Upper lobe of left lung (tissue), 6 donors: ENCODE measurements around the gene ZNF736. TPM values are rescaled to one million over a fixed set of nuclear protein-coding genes. Genes with fewer than 3 reads are reported as not detected.

Experiments
- ATAC-seq, 2 donors: fragments of 200-7000 bp; cut with Tn5 transposase; one replicate each; pipeline ENCODE4 v1.9.1; 2022; ENCODE audit warnings: mild to moderate bottlenecking in 2 of 2, moderate library complexity in 2 of 2; ENCODE audit not compliant: low FRiP score in 2 of 2
- DNase-seq, 2 donors: peaks; one replicate each; pipeline ENCODE4 v3.0.0-alpha.2; 2019 to 2020
- H3K27ac ChIP-seq, 4 donors: fragments of 200-600 bp; sonication (generic); one replicate each; pipeline ENCODE4 v1.5.1; 2016 to 2019
- H3K27me3 ChIP-seq, 4 donors: fragments of 200-600 bp; sonication (generic); one replicate each; pipeline ENCODE4 v1.5.1; 2017 to 2019
- H3K36me3 ChIP-seq, 4 donors: fragments of 200-600 bp; sonication (generic); one replicate each; pipeline ENCODE4 v1.5.1; 2016 to 2019
- H3K4me1 ChIP-seq, 4 donors: fragments of 200-600 bp; sonication (generic); one replicate each; pipeline ENCODE4 v1.5.1; 2018 to 2019
- H3K4me3 ChIP-seq, 4 donors: fragments of 200-600 bp; sonication (generic); one replicate each; pipeline ENCODE4 v1.5.1; 2017 to 2019; ENCODE audit warnings: mild to moderate bottlenecking in 2 of 4, moderate library complexity in 1 of 4
- H3K9me3 ChIP-seq, 4 donors: fragments of 200-600 bp; sonication (generic); one replicate each; pipeline ENCODE4 v1.5.1; 2018 to 2019
- EP300 ChIP-seq, 4 donors: sonication (generic); formaldehyde crosslinking; IDR thresholded peaks; one replicate each; pipeline ENCODE4 v1.5.1; 2017; ENCODE audit warnings: antibody characterized with exemption in 4 of 4, control low read depth in 2 of 4
- POLR2A ChIP-seq, 4 donors: fragments of 450-650 bp; IDR thresholded peaks; one replicate each; pipeline ENCODE4 v1.5.1; 2016 to 2017; ENCODE audit warnings: antibody characterized with exemption in 4 of 4, mild to moderate bottlenecking in 2 of 4
- POLR2AphosphoS5 ChIP-seq, 2 donors: sonication (generic); formaldehyde crosslinking; IDR thresholded peaks; one replicate each; pipeline ENCODE4 v1.5.1; 2017; ENCODE audit warnings: antibody characterized with exemption in 2 of 2
- WGBS, 2 donors: methylation state at CpG; one replicate each; pipeline ENCODE4 v1.1.5; 2017 to 2018; 5-methylcytosine and 5-hydroxymethylcytosine counted together
- total RNA-seq, 6 donors: library from RNA; depleted of rRNA in 4 of 6; stranded (reverse); fragments of >200 nt in 4 of 6; gene quantifications; one replicate each; pipeline versions ENCODE4 v1.1.0 to v1.2.1, GENCODE V29; 2016 to 2021
- TF ChIP-seq, protein P1 (sequence below), 6 experiments: fragments of 450-650 bp in 4 of 6; fragments of 200-600 bp in 2 of 6; sonication (generic) in 2 of 6; IDR thresholded peaks; one replicate each; pipeline ENCODE4 v1.5.1; 2016 to 2019; ENCODE audit warnings: antibody characterized with exemption in 6 of 6
- donor health status: DM: no; HTN: no; CAD: no; lungs with moderate emphysema.
- donor health status: DM: no; HTN: yes; CAD: no; lungs with severe emphysema.

The ZNF736 gene
- total RNA-seq, 6 donors from 2014 or later: 8.5 to 21.0 (median 13.7) TPM

GRCh38 chr7:64300641-64301405 lies 12.9 kb upstream of the ZNF736 start:
- WGBS, 2 donors: 84% methylated on average over 9 of the region's 9 CpGs
- no peak for TF ChIP-seq POLR2AphosphoS5 (IDR thresholded peaks at IDR 0.05)
- TF ChIP-seq, protein P1, sequence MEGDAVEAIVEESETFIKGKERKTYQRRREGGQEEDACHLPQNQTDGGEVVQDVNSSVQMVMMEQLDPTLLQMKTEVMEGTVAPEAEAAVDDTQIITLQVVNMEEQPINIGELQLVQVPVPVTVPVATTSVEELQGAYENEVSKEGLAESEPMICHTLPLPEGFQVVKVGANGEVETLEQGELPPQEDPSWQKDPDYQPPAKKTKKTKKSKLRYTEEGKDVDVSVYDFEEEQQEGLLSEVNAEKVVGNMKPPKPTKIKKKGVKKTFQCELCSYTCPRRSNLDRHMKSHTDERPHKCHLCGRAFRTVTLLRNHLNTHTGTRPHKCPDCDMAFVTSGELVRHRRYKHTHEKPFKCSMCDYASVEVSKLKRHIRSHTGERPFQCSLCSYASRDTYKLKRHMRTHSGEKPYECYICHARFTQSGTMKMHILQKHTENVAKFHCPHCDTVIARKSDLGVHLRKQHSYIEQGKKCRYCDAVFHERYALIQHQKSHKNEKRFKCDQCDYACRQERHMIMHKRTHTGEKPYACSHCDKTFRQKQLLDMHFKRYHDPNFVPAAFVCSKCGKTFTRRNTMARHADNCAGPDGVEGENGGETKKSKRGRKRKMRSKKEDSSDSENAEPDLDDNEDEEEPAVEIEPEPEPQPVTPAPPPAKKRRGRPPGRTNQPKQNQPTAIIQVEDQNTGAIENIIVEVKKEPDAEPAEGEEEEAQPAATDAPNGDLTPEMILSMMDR (IDR thresholded peaks at IDR 0.05): no peak
- TF ChIP-seq POLR2A (IDR thresholded peaks at IDR 0.05): no peak
- no peak overlapping the region for H3K4me3 ChIP-seq
- H3K27ac ChIP-seq: no peak overlapping the region
- H3K4me1 ChIP-seq: no peaks in the 10 kb centered on the region
- no peaks in the 10 kb centered on the region for H3K36me3 ChIP-seq
- no peaks in the 10 kb centered on the region for H3K27me3 ChIP-seq
- H3K9me3 ChIP-seq: no peaks in the 10 kb centered on the region
- ATAC-seq (no peak), DNase-seq (no peak)

DNA sequence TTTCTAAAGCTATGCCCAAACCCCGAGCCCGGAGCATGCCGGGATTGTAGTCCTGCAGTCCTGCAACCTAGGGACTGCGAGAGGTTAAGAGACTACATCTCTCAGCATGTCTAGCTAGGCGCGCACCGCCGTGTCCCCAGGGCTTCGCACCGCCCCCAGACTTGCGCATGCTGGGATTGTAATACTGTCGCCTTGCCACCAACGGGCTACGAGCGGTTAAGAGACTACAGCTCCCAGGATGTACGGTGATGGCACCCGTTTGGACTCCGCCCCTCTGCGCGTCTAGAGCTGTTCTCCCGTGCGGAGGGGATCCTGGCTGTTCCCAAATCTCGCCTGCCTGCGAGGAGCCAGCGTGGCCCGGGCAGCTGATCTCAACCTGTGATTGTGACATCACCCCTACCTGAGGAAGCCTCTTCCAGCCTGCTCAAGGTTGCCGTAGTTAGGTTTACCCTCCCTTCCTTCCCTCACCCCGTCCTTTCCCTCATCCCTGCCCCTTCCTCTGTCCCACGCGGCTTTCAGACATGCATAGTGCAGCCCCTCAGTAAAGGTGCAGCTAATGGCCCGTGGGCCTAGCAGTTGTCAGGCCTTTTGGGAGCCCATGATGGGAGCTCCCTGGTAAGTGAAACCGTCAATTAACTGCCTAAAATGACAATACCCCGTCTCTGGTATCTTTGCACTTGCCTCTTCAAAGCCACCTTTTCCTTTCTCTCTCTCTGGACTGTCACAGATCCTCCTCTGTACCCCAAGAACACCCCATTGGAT lies 6.3 kb upstream of the ZNF736 start:
- H3K4me3 ChIP-seq: peak overlapping the region; percentile 50 to 72 (median 60)
- ATAC-seq: peak; percentile 97 to 98
- 5 to 9% methylated on average over 15 to 30 of the region's 33 CpGs for WGBS, 2 donors
- peak; percentile 94 to 97 for DNase-seq
- H3K4me1 ChIP-seq: peaks cover 6 to 13% (median 9%) of the 10 kb centered on the region in 4 donors
- peak overlapping the region; percentile 80 to 92 (median 86) for H3K27ac ChIP-seq
- no peaks in the 10 kb centered on the region for H3K27me3 ChIP-seq
- TF ChIP-seq POLR2AphosphoS5 (IDR thresholded peaks at IDR 0.05) (peak; percentile 48 to 81), POLR2A (IDR thresholded peaks at IDR 0.05) (peak in 2 of 4 donors; percentile 3 to 57), EP300 (IDR thresholded peaks at IDR 0.05) (peak in 1 of 4 donors; percentile 19)
- TF ChIP-seq, protein P1 (IDR thresholded peaks at IDR 0.05): peak in 5 of 6 experiments; percentile 19 to 73 (median 55)
- no peaks in the 10 kb centered on the region for H3K9me3 ChIP-seq
- no peaks in the 10 kb centered on the region for H3K36me3 ChIP-seq

- Histone ChIP-seq H3K9me3 (no peaks in the 10 kb centered on the region), H3K27me3 (no peaks in the 10 kb centered on the region), H3K36me3 (no peaks in the 10 kb centered on the region), H3K4me3 (peak overlapping the region in 3 of 4 donors; percentile 50 to 72 (median 63)), H3K4me1 (peaks cover 6 to 13% (median 9%) of the 10 kb centered on the region in 4 donors), H3K27ac (peak overlapping the region; percentile 80 to 92 (median 86))
- TF ChIP-seq EP300 (IDR thresholded peaks at IDR 0.05): no peak
- TF ChIP-seq POLR2A (IDR thresholded peaks at IDR 0.05): no peak
- no peak for TF ChIP-seq POLR2AphosphoS5 (IDR thresholded peaks at IDR 0.05)
- TF ChIP-seq, protein P1 (IDR thresholded peaks at IDR 0.05): no peak
- no peak for ATAC-seq
- 57 to 65% methylated on average over 7 of the region's 7 CpGs for WGBS, 2 donors
- no peak for DNase-seq
Observed at GRCh38 chr7:64308016-64308270, 5.8 kb upstream of the ZNF736 start.

GRCh38 chr7:64310426-64310825 lies 3.3 kb upstream of the ZNF736 start:
- Histone ChIP-seq H3K27ac (no peak overlapping the region), H3K4me3 (no peak overlapping the region), H3K27me3 (no peaks in the 10 kb centered on the region), H3K36me3 (no peaks in the 10 kb centered on the region), H3K4me1 (peaks cover 19 to 31% (median 22%) of the 10 kb centered on the region in 4 donors), H3K9me3 (no peaks in the 10 kb centered on the region)
- ATAC-seq (no peak), DNase-seq (no peak)
- 91 to 100% methylated on average over 2 to 3 of the region's 3 CpGs for WGBS, 2 donors
- TF ChIP-seq EP300 (IDR thresholded peaks at IDR 0.05) (no peak), POLR2AphosphoS5 (IDR thresholded peaks at IDR 0.05) (no peak), POLR2A (IDR thresholded peaks at IDR 0.05) (no peak)
- TF ChIP-seq, protein P1 (IDR thresholded peaks at IDR 0.05): no peak
